Measurements from ENCODE around the gene TFE3. TPM values are rescaled to one million over a fixed set of nuclear protein-coding genes. Genes with fewer than 3 reads are reported as not detected.

The TFE3 gene
- total RNA-seq, 2 donors from 2014 or later, result 38.6 to 45.6 TPM

- H3K36me3 Mint-ChIP-seq, result no peaks in the 10 kb centered on the region
These were observed 24.3 kb upstream of the TFE3 start for GRCh38 chrX:49067285-49068120.

GRCh38 chrX:49066690-49067089 lies 23.5 kb upstream of the TFE3 start:
- H3K27ac Mint-ChIP-seq, result no peak overlapping the region
- H3K9me3 Mint-ChIP-seq, result no peaks in the 10 kb centered on the region
- DNase-seq (ENCODE audit: low spot score), result no peak
- H3K36me3 Mint-ChIP-seq, result no peaks in the 10 kb centered on the region
- no peak overlapping the region for H3K4me3 Mint-ChIP-seq
- no peak for ATAC-seq
- no peaks in the 10 kb centered on the region for H3K4me1 Mint-ChIP-seq (ENCODE audit: low read depth in 2 of 2)
- no peaks in the 10 kb centered on the region for H3K27me3 Mint-ChIP-seq

More at GRCh38 chrX:49067285-49068120, 24.3 kb upstream of the TFE3 start:
- Mint-ChIP-seq H3K27ac (no peak overlapping the region), H3K4me1 (ENCODE audit: low read depth in 2 of 2) (peaks cover 3% of the 10 kb centered on the region in 2 donors), H3K9me3 (no peaks in the 10 kb centered on the region), H3K4me3 (no peak overlapping the region), H3K27me3 (no peaks in the 10 kb centered on the region)
- ATAC-seq (no peak), DNase-seq (ENCODE audit: low spot score) (no peak)

GRCh38 chrX:49066278-49066677 lies 23.1 kb upstream of the TFE3 start:
- H3K27me3 Mint-ChIP-seq, result no peaks in the 10 kb centered on the region
- ATAC-seq (no peak), DNase-seq (ENCODE audit: low spot score) (no peak)
- H3K27ac Mint-ChIP-seq, result no peak overlapping the region
- no peaks in the 10 kb centered on the region for H3K36me3 Mint-ChIP-seq
- H3K4me1 Mint-ChIP-seq (ENCODE audit: low read depth in 2 of 2), result no peaks in the 10 kb centered on the region
- H3K4me3 Mint-ChIP-seq, result no peak overlapping the region
- H3K9me3 Mint-ChIP-seq, result no peaks in the 10 kb centered on the region

GRCh38 chrX:49064735-49065134 lies 21.6 kb upstream of the TFE3 start:
- DNase-seq (ENCODE audit: low spot score), result no peak
- no peak overlapping the region for H3K4me3 Mint-ChIP-seq
- no peak for ATAC-seq
- H3K27me3 Mint-ChIP-seq, result no peaks in the 10 kb centered on the region
- no peaks in the 10 kb centered on the region for H3K4me1 Mint-ChIP-seq (ENCODE audit: low read depth in 2 of 2)
- no peaks in the 10 kb centered on the region for H3K9me3 Mint-ChIP-seq
- no peaks in the 10 kb centered on the region for H3K36me3 Mint-ChIP-seq
- no peak overlapping the region for H3K27ac Mint-ChIP-seq

GRCh38 chrX:49064303-49064702 lies 21.1 kb upstream of the TFE3 start:
- H3K4me1 Mint-ChIP-seq (ENCODE audit: low read depth in 2 of 2), result no peaks in the 10 kb centered on the region
- no peaks in the 10 kb centered on the region for H3K9me3 Mint-ChIP-seq
- H3K27me3 Mint-ChIP-seq, result no peaks in the 10 kb centered on the region
- ATAC-seq (no peak), DNase-seq (ENCODE audit: low spot score) (no peak)
- no peaks in the 10 kb centered on the region for H3K36me3 Mint-ChIP-seq
- H3K4me3 Mint-ChIP-seq, result no peak overlapping the region
- no peak overlapping the region for H3K27ac Mint-ChIP-seq

GRCh38 chrX:49063715-49064114 lies 20.6 kb upstream of the TFE3 start:
- Mint-ChIP-seq H3K36me3 (no peaks in the 10 kb centered on the region), H3K27me3 (no peaks in the 10 kb centered on the region), H3K4me3 (no peak overlapping the region), H3K4me1 (ENCODE audit: low read depth in 2 of 2) (no peaks in the 10 kb centered on the region), H3K27ac (no peak overlapping the region), H3K9me3 (no peaks in the 10 kb centered on the region)
- DNase-seq (ENCODE audit: low spot score) (no peak), ATAC-seq (no peak)

- Mint-ChIP-seq H3K9me3 (no peaks in the 10 kb centered on the region), H3K36me3 (no peaks in the 10 kb centered on the region), H3K27me3 (no peaks in the 10 kb centered on the region), H3K27ac (no peak overlapping the region), H3K4me1 (ENCODE audit: low read depth in 2 of 2) (no peaks in the 10 kb centered on the region), H3K4me3 (no peak overlapping the region)
- DNase-seq (ENCODE audit: low spot score) (no peak), ATAC-seq (no peak)
These were observed 18.8 kb upstream of the TFE3 start for GRCh38 chrX:49061916-49062315.

GRCh38 chrX:49061490-49061889 lies 18.3 kb upstream of the TFE3 start:
- H3K4me1 Mint-ChIP-seq (ENCODE audit: low read depth in 2 of 2), result no peaks in the 10 kb centered on the region
- ATAC-seq, result no peak
- DNase-seq (ENCODE audit: low spot score), result no peak
- H3K36me3 Mint-ChIP-seq, result no peaks in the 10 kb centered on the region
- no peak overlapping the region for H3K4me3 Mint-ChIP-seq
- H3K27me3 Mint-ChIP-seq, result no peaks in the 10 kb centered on the region
- no peaks in the 10 kb centered on the region for H3K9me3 Mint-ChIP-seq
- H3K27ac Mint-ChIP-seq, result no peak overlapping the region

GRCh38 chrX:49060914-49061313 lies 17.8 kb upstream of the TFE3 start:
- no peak for DNase-seq (ENCODE audit: low spot score)
- no peaks in the 10 kb centered on the region for H3K9me3 Mint-ChIP-seq
- no peaks in the 10 kb centered on the region for H3K36me3 Mint-ChIP-seq
- H3K27ac Mint-ChIP-seq, result peak overlapping the region in 1 of 2 donors; percentile 31
- peaks cover 0 to 2% of the 10 kb centered on the region in 2 donors for H3K4me1 Mint-ChIP-seq (ENCODE audit: low read depth in 2 of 2)
- ATAC-seq, result no peak
- no peaks in the 10 kb centered on the region for H3K27me3 Mint-ChIP-seq
- H3K4me3 Mint-ChIP-seq, result no peak overlapping the region

GRCh38 chrX:49059681-49060085 lies 16.5 kb upstream of the TFE3 start:
- Mint-ChIP-seq H3K36me3 (no peaks in the 10 kb centered on the region), H3K27me3 (no peaks in the 10 kb centered on the region), H3K27ac (no peak overlapping the region), H3K9me3 (no peaks in the 10 kb centered on the region), H3K4me3 (no peak overlapping the region), H3K4me1 (ENCODE audit: low read depth in 2 of 2) (peaks cover 3 to 5% of the 10 kb centered on the region in 2 donors)
- no peak for ATAC-seq
- no peak for DNase-seq (ENCODE audit: low spot score)

GRCh38 chrX:49059201-49059600 lies 16.0 kb upstream of the TFE3 start:
- Mint-ChIP-seq H3K4me3 (no peak overlapping the region), H3K36me3 (no peaks in the 10 kb centered on the region), H3K27ac (no peak overlapping the region), H3K9me3 (no peaks in the 10 kb centered on the region), H3K27me3 (no peaks in the 10 kb centered on the region), H3K4me1 (ENCODE audit: low read depth in 2 of 2) (peaks cover 7 to 10% of the 10 kb centered on the region in 2 donors)
- ATAC-seq (no peak), DNase-seq (ENCODE audit: low spot score) (no peak)

- Mint-ChIP-seq H3K27me3 (no peaks in the 10 kb centered on the region), H3K4me1 (ENCODE audit: low read depth in 2 of 2) (peaks cover 10 to 14% of the 10 kb centered on the region in 2 donors), H3K4me3 (no peak within 1 kb of the TSS), H3K36me3 (no peaks in the 10 kb centered on the region), H3K9me3 (no peaks in the 10 kb centered on the region), H3K27ac (no peak within 1 kb of the TSS)
- ATAC-seq, result no peak
- no peak for DNase-seq (ENCODE audit: low spot score)
These were observed 15.6 kb upstream of the TFE3 start, which contains the start of gene CCDC120 for GRCh38 chrX:49058794-49059193. CCDC120 (plus strand) TSS chrX:49058999; CDS start chrX:49062042, 3,043 bp downstream.

GRCh38 chrX:49054073-49054762 lies 11.1 kb upstream of the TFE3 start:
- ATAC-seq (no peak), DNase-seq (ENCODE audit: low spot score) (no peak)
- Mint-ChIP-seq H3K9me3 (no peaks in the 10 kb centered on the region), H3K4me1 (ENCODE audit: low read depth in 2 of 2) (peaks cover 20 to 24% of the 10 kb centered on the region in 2 donors), H3K27ac (peak overlapping the region; percentile 37 to 96), H3K4me3 (peak overlapping the region; percentile 99), H3K36me3 (no peaks in the 10 kb centered on the region), H3K27me3 (peaks cover 0 to 11% of the 10 kb centered on the region in 2 donors)

Data from natural killer cell treated with Interleukin-12 subunit alpha and Interleukin-12 subunit beta and Interleukin-15 and Interleukin-18, amount 100 ng/mL, for 72 hours (primary cell).